Body of pancreas (tissue), 4 donors: Measurements from ENCODE around the gene CXXC1.

Experiments
- POLR2A ChIP-seq, 3 donors: fragments of 450-650 bp; IDR thresholded peaks; one replicate each; pipeline ENCODE4 v1.6.1; 2016; ENCODE audit warnings: antibody characterized with exemption in 3 of 3, mild to moderate bottlenecking in 2 of 3
- TF ChIP-seq, protein P1 (sequence below), 7 experiments: fragments of 450-650 bp in 4 of 7; fragments of 200-600 bp in 3 of 7; sonication (generic) in 3 of 7; IDR thresholded peaks; one replicate each; pipeline ENCODE4 v1.5.1; 2016 to 2019; ENCODE audit warnings: antibody characterized with exemption in 7 of 7

DNA sequence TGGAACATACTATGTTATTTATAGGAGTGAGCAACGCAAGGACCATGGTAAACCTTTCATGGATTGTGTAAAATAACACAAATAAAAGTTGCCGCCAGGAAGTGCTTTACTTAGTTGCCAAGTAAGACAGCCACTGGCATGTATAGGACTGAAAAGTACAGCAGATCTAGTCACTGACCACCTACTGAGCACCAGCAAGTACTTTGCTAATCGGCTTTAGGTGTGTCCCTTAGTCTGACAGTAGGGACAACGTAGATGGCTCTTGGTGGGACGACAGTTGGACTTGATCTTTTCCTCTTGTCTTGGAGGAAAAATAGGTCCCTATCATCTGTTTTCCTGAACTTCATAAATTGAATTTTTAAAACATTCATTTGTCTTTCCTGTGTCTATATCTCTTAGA lies 13.6 kb upstream of the CXXC1 start:
- no peak for TF ChIP-seq POLR2A (IDR thresholded peaks at IDR 0.05)
- TF ChIP-seq, protein P1, sequence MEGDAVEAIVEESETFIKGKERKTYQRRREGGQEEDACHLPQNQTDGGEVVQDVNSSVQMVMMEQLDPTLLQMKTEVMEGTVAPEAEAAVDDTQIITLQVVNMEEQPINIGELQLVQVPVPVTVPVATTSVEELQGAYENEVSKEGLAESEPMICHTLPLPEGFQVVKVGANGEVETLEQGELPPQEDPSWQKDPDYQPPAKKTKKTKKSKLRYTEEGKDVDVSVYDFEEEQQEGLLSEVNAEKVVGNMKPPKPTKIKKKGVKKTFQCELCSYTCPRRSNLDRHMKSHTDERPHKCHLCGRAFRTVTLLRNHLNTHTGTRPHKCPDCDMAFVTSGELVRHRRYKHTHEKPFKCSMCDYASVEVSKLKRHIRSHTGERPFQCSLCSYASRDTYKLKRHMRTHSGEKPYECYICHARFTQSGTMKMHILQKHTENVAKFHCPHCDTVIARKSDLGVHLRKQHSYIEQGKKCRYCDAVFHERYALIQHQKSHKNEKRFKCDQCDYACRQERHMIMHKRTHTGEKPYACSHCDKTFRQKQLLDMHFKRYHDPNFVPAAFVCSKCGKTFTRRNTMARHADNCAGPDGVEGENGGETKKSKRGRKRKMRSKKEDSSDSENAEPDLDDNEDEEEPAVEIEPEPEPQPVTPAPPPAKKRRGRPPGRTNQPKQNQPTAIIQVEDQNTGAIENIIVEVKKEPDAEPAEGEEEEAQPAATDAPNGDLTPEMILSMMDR (IDR thresholded peaks at IDR 0.05), result no peak
